Activated T-helper 17 cell treated with anti-CD3 and anti-CD28 coated beads, Interleukin-2, amount 50 U/mL, for 72 hours (primary cell): ENCODE measurements around the gene DARS1. TPM values are rescaled to one million over a fixed set of nuclear protein-coding genes. Genes with fewer than 3 reads are reported as not detected.

Source experiments
- ATAC-seq: fragments of 150-1000 bp; cut with Tn5 transposase; replicated peaks from 2 replicates; pipeline ENCODE4 v1.10.0; 2021; ENCODE audit warnings: mild to moderate bottlenecking, moderate library complexity
- H3K27ac Mint-ChIP-seq: one replicate; pipeline ENCODE4 v1.8.0; 2022; ENCODE audit warnings: mixed read lengths
- H3K27me3 Mint-ChIP-seq: one replicate; pipeline ENCODE4 v1.8.0; 2022; ENCODE audit warnings: mixed read lengths
- H3K36me3 Mint-ChIP-seq: one replicate; pipeline ENCODE4 v1.8.0; 2022; ENCODE audit warnings: low read depth, mild to moderate bottlenecking, mixed read lengths
- H3K4me1 Mint-ChIP-seq: one replicate; pipeline ENCODE4 v1.8.0; 2022; ENCODE audit warnings: mixed read lengths
- H3K4me3 Mint-ChIP-seq: one replicate; pipeline ENCODE4 v1.8.0; 2022; ENCODE audit warnings: mild to moderate bottlenecking, mixed read lengths
- H3K9me3 Mint-ChIP-seq: one replicate; pipeline ENCODE4 v1.8.0; 2022; ENCODE audit warnings: mixed read lengths
- total RNA-seq, 2 donors: library from RNA; stranded (reverse); gene quantifications; one replicate each; pipeline ENCODE4 v1.2.3, GENCODE V29; 2022

Gene DARS1
- total RNA-seq, 2 donors from 2014 or later, result 170 to 262 TPM

GRCh38 chr2:136021976-136022375 lies 36.5 kb upstream of the DARS1 start:
- Mint-ChIP-seq H3K27ac (no peak overlapping the region), H3K9me3 (no peaks in the 10 kb centered on the region), H3K4me3 (no peak overlapping the region), H3K36me3 (no peaks in the 10 kb centered on the region), H3K27me3 (no peaks in the 10 kb centered on the region), H3K4me1 (no peaks in the 10 kb centered on the region)
- no peak for ATAC-seq

- Mint-ChIP-seq H3K27me3 (no peaks in the 10 kb centered on the region), H3K4me1 (no peaks in the 10 kb centered on the region), H3K36me3 (no peaks in the 10 kb centered on the region), H3K9me3 (no peaks in the 10 kb centered on the region), H3K27ac (no peak overlapping the region), H3K4me3 (no peak overlapping the region)
- ATAC-seq, result no peak
These were observed 36.0 kb upstream of the DARS1 start for GRCh38 chr2:136021406-136021805.

GRCh38 chr2:136020831-136021230 lies 35.4 kb upstream of the DARS1 start:
- Mint-ChIP-seq H3K36me3 (no peaks in the 10 kb centered on the region), H3K4me3 (no peak overlapping the region), H3K4me1 (no peaks in the 10 kb centered on the region), H3K27ac (no peak overlapping the region), H3K27me3 (no peaks in the 10 kb centered on the region), H3K9me3 (no peaks in the 10 kb centered on the region)
- ATAC-seq, result no peak

GRCh38 chr2:136019825-136020224 lies 34.4 kb upstream of the DARS1 start:
- no peak for ATAC-seq
- Mint-ChIP-seq H3K9me3 (no peaks in the 10 kb centered on the region), H3K27me3 (no peaks in the 10 kb centered on the region), H3K27ac (no peak overlapping the region), H3K4me1 (no peaks in the 10 kb centered on the region), H3K4me3 (no peak overlapping the region), H3K36me3 (no peaks in the 10 kb centered on the region)

GRCh38 chr2:136019306-136019705 lies 33.9 kb upstream of the DARS1 start:
- H3K27me3 Mint-ChIP-seq, result no peaks in the 10 kb centered on the region
- no peaks in the 10 kb centered on the region for H3K4me1 Mint-ChIP-seq
- no peak overlapping the region for H3K4me3 Mint-ChIP-seq
- no peaks in the 10 kb centered on the region for H3K9me3 Mint-ChIP-seq
- H3K27ac Mint-ChIP-seq, result peak overlapping the region; percentile 25
- H3K36me3 Mint-ChIP-seq, result no peaks in the 10 kb centered on the region
- ATAC-seq, result no peak

- ATAC-seq, result no peak
- Mint-ChIP-seq H3K4me1 (no peaks in the 10 kb centered on the region), H3K27ac (no peak overlapping the region), H3K36me3 (no peaks in the 10 kb centered on the region), H3K4me3 (no peak overlapping the region), H3K9me3 (no peaks in the 10 kb centered on the region), H3K27me3 (no peaks in the 10 kb centered on the region)
These were observed 32.4 kb upstream of the DARS1 start for GRCh38 chr2:136017786-136018185.

- Mint-ChIP-seq H3K4me3 (no peak overlapping the region), H3K27me3 (no peaks in the 10 kb centered on the region), H3K9me3 (no peaks in the 10 kb centered on the region), H3K27ac (no peak overlapping the region), H3K4me1 (peaks cover 4% of the 10 kb centered on the region), H3K36me3 (no peaks in the 10 kb centered on the region)
- no peak for ATAC-seq
These were observed 31.4 kb upstream of the DARS1 start for GRCh38 chr2:136016836-136017235.

- no peak for ATAC-seq
- no peaks in the 10 kb centered on the region for H3K9me3 Mint-ChIP-seq
- H3K27me3 Mint-ChIP-seq, result no peaks in the 10 kb centered on the region
These were observed 31.0 kb upstream of the DARS1 start for GRCh38 chr2:136016427-136016826.

GRCh38 chr2:136015699-136016098 lies 30.3 kb upstream of the DARS1 start:
- Mint-ChIP-seq H3K36me3 (no peaks in the 10 kb centered on the region), H3K27me3 (no peaks in the 10 kb centered on the region), H3K9me3 (no peaks in the 10 kb centered on the region), H3K4me1 (peaks cover 4% of the 10 kb centered on the region), H3K27ac (no peak overlapping the region), H3K4me3 (no peak overlapping the region)
- peak; percentile 52 for ATAC-seq

More at GRCh38 chr2:136016427-136016826, 31.0 kb upstream of the DARS1 start:
- Mint-ChIP-seq H3K36me3 (no peaks in the 10 kb centered on the region), H3K4me3 (no peak overlapping the region), H3K27ac (no peak overlapping the region), H3K4me1 (peaks cover 4% of the 10 kb centered on the region)

- H3K9me3 Mint-ChIP-seq, result no peaks in the 10 kb centered on the region
- no peak overlapping the region for H3K27ac Mint-ChIP-seq
- peaks cover 4% of the 10 kb centered on the region for H3K4me1 Mint-ChIP-seq
- no peaks in the 10 kb centered on the region for H3K36me3 Mint-ChIP-seq
- no peaks in the 10 kb centered on the region for H3K27me3 Mint-ChIP-seq
- H3K4me3 Mint-ChIP-seq, result no peak overlapping the region
- ATAC-seq, result no peak
These were observed 29.0 kb upstream of the DARS1 start for GRCh38 chr2:136014411-136014810.

- Mint-ChIP-seq H3K4me1 (peaks cover 4% of the 10 kb centered on the region), H3K9me3 (no peaks in the 10 kb centered on the region), H3K36me3 (no peaks in the 10 kb centered on the region), H3K4me3 (no peak overlapping the region), H3K27ac (no peak overlapping the region), H3K27me3 (no peaks in the 10 kb centered on the region)
- no peak for ATAC-seq
These were observed 28.5 kb upstream of the DARS1 start for GRCh38 chr2:136013955-136014354.

- Mint-ChIP-seq H3K4me3 (no peak overlapping the region), H3K27me3 (no peaks in the 10 kb centered on the region), H3K36me3 (peaks cover 6% of the 10 kb centered on the region), H3K4me1 (peaks cover 9% of the 10 kb centered on the region), H3K27ac (no peak overlapping the region), H3K9me3 (no peaks in the 10 kb centered on the region)
- no peak for ATAC-seq
These were observed 27.8 kb upstream of the DARS1 start for GRCh38 chr2:136013136-136013685.

- Mint-ChIP-seq H3K9me3 (no peaks in the 10 kb centered on the region), H3K4me3 (no peak overlapping the region), H3K36me3 (peaks cover 7% of the 10 kb centered on the region), H3K27me3 (no peaks in the 10 kb centered on the region), H3K27ac (no peak overlapping the region), H3K4me1 (peaks cover 14% of the 10 kb centered on the region)
- no peak for ATAC-seq
These were observed 26.9 kb upstream of the DARS1 start for GRCh38 chr2:136012315-136012714.

- ATAC-seq, result no peak
- peaks cover 7% of the 10 kb centered on the region for H3K36me3 Mint-ChIP-seq
- no peaks in the 10 kb centered on the region for H3K9me3 Mint-ChIP-seq
- no peak overlapping the region for H3K4me3 Mint-ChIP-seq
- H3K27me3 Mint-ChIP-seq, result no peaks in the 10 kb centered on the region
- H3K27ac Mint-ChIP-seq, result no peak overlapping the region
- H3K4me1 Mint-ChIP-seq, result peaks cover 34% of the 10 kb centered on the region
These were observed 24.7 kb upstream of the DARS1 start for GRCh38 chr2:136010126-136010525.

GRCh38 chr2:136008205-136008865 lies 22.9 kb upstream of the DARS1 start:
- Mint-ChIP-seq H3K9me3 (peaks cover 6% of the 10 kb centered on the region), H3K4me1 (peaks cover 46% of the 10 kb centered on the region), H3K27me3 (no peaks in the 10 kb centered on the region), H3K36me3 (peaks cover 19% of the 10 kb centered on the region), H3K27ac (peak overlapping the region; percentile 88), H3K4me3 (peak overlapping the region; percentile 62)
- ATAC-seq, result peak; percentile 85
